GM18520 (cell line): ENCODE data around the gene CBX4.

ENCODE experiments used
- ATAC-seq: cut with Tn5 transposase; IDR thresholded peaks from one replicate; pipeline ENCODE4 v1.9.1; 2021; ENCODE audit not compliant: unreplicated experiment

CBX4 gene

DNA sequence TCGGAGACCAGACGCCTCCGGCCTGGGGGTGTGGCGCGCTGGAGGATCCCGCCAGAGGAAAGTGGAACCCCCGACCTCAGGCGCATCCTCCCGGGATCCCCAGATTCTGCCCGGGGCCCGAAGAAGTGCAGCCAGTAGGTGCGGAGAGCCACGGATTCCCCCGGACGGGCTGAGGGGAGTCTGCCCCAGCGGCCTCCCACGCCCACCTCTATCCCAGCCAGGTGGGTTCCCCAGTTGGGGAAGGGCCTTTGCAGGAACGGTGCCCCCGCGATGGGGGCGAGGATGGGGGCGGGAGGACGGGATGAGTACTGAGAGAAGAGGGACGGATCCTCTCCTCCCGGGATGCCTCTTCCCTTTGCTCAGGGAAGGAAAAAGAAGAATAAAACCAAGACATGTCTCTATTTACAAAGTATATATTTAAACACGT lies 47.5 kb downstream of the CBX4 start:
- no peak for ATAC-seq

DNA sequence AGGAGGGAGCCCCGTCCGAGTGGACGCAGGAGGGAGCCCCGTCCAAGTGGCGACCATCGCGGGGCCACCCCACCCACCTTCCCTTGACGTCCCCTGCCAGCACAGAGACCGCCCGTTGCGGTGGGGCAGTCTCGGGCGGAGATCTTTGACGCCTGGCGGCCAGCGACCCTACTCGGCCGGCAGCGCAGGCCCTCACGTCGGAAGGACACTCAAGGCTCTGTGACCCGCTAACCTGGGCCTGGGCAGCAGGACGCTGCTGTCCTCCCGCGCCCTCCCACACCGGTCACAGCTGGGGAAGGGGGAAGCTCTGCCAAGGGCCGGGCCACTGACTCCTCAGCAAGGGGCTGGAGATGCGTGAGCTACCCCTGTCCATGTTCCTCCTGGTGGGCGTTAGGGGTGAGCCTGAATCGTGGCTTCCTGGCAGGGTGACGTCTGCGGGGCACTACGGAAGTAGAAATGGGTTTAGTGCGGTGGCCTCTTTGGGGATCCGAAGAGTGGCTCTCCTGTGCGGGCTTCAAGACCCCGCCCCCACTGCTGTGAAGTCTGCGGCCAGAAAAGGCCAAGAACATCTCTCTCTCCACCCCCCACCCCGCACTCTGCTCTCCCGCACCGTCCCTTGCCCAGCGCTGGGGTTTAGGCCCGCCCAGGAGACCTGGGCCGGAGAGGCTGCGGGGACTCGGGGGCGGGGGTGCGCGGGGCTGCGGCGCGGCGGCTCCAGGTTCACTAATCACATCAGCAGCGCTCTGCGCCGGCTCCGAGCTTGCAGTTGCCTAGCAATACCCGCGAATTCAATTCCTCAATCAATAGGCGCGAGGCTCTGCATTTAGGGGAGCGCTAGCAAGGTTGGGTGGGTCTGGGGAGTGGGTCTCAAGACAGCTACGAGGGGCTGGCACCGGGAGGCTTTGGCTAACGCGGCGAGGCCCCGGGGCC lies 48.2 kb downstream of the CBX4 start:
- no peak for ATAC-seq

DNA sequence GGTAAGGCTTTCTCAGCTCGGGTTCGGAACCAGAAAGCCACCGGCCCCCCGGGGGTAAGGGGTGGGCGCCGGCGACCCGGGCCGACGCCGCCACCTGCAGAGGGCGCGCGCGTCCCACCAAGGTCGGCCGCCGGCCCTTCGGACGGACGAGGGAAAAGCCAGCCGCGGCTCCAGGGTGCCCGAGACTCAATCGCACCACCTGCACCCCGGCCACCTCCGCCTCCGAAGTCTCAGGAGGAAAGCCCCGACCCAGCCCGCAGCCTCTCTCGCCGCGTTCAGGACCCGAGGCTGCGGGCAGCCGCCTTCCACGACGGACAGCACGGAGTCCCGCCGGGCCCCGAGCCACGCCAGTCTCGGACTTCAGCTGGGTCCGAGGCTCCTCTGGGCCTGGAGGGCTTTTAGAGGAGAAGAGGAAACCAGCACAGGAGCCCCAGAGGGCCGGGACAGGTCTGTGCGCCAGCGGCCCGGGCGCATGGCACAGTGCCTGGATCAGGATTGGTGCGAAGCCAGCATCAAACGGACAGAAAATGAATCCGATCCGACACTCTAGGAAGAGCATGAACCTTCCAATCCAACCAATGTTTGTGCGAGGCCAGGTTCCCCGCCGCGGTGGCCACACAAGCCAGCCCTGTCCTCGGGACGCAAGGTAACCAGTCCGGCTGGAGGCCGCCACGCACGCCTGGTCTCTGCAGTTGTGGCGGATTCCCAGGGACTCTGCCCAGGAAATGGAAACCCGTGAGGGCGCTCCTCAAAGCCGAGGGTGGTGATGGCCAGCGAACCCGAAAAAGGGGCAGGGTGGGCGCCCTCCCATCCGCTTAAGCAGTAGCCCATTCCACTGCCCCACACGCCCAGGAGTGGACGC lies 49.1 kb downstream of the CBX4 start:
- ATAC-seq = no peak

DNA sequence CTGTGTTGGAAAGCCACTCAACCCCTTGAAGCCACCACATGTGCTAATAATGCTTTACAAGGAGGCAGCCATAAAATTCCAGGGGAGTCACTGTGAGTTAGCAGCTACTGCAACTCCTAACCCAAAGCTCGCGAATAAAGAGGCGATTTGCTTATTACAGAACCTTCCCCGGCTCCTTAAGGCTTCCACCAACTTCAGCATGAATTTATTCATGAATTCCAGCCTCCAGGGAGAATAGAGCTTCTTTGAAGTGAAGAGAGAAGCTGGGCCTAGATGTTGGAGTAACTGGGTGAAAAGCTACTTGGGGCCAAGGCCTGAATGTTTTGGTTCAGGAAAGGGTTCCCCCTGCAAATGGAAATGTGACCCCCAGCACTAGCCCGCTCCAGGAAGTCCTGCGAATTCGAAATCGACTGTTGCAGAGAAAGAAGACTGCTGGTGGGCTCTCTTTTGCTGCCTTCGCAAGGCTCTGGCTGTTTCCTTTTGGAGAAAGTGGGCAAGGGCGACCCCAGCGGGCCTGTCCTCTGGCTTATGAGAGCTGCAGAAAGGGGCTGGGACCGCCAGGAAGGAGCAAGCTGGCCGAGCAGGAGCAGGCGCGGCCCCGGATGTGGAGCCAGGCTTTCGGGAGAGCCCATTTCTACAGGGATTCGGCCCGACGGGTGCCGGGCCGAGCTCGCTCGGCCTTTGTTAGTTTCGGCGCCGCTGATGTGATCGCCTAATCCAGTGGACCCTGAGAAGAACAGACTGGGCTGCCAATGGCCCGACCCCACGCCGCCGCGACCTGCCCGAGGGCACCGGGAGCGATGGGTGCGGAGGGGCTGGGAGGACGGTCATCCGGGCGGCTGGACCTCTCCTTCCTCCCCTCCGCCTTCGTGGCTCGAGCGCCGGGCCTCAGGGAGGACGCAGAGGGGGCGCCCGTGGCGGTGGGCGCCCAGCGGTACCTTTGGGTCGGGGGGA lies 50.0 kb downstream of the CBX4 start:
- ATAC-seq = no peak

DNA sequence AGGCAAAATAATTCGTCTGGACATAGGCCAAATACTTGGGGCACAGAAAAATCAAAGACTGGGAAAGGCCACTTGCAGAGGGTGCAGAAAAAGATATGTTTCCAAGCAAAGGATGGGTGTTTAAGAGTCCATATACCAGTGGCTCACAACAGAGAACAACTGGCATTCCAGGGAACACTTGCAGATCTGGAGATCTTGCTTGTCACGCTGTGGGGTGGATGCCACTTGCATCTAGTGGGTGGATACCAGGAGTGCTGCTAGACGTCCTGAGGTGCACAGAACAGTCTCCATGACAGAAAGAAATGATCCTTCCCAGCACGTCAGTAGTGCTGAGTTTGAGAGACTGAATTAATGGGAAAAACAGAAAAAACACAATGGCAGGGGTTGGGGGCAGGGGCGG lies 50.8 kb downstream of the CBX4 start:
- ATAC-seq = no peak

DNA sequence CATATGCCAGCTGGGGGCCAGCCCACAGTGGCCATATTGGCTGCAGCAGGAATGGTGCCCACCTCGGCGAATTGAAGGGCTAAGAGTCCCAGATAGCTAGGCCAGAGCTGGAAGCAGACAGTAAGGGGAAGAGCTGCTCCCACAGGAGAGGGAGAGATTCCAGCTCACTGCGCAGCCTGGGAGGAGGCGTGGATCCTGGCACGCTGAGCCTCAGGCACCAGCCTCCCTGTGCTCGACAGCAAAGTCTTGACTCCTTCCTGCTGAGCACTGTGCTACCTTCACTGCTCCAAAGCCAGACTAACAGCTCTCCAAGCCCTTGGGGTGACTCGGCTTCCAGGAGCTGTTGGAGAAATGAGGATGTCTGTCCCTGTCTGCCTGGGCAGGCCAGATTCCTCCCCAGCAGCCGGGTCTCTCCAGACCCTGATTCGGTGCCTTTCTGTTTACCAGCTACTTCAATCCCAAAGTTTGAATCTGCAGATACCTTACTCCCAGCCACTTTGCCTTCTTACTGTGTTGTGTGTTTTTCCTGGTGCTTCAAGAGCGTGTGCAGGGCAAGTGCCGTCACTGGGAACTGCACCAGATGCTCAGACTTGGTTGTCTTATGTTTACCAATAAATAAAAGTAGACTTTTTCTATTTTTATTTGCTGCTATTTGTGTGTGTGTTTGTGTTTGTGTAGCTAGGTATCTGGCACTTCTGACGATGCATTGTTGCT lies 52.2 kb downstream of the CBX4 start:
- ATAC-seq = no peak

DNA sequence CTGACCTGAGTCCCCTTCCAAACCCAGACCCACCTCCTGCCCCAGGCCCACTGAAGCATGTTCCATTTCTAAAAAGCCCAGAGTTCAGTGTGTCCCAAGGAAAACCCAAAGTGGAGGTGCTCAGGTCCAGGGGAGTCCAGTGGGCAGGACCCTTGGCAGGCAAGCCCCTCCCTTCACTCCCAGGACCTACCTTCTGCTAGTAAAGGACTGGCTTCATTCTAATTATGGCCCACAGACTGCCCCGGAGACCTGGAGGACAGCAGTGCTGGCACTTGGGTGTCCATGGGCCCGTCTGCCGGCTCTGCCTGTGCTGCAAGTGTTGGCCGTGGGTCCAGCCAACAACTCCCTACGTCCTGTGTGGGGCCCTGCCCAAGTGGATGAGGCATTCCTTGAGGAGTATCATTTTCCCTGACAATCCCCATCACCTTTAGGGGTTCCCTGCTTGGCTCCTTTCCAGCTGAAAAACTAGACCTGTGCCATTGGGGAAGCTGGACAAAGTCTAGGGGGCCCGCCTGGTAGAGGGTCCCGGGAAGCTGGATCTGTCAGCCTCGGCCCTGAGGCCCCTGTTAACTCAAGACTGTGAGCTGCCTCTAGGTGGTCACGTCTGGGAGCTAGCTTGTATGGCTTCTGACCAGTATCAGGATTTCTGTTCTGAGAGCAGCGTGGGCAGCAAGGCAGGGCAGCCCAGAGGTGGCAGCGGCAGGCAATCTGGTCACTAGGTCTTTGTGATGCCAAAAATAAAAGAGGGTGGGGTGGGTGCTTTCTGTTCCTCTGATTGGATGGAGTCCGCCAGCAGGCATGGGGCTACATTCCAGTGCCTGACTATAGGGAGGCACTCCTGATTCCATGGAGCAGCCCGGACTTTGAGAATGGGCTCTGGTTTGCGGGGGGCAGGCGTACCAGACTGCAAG lies 53.1 kb downstream of the CBX4 start:
- ATAC-seq = no peak

DNA sequence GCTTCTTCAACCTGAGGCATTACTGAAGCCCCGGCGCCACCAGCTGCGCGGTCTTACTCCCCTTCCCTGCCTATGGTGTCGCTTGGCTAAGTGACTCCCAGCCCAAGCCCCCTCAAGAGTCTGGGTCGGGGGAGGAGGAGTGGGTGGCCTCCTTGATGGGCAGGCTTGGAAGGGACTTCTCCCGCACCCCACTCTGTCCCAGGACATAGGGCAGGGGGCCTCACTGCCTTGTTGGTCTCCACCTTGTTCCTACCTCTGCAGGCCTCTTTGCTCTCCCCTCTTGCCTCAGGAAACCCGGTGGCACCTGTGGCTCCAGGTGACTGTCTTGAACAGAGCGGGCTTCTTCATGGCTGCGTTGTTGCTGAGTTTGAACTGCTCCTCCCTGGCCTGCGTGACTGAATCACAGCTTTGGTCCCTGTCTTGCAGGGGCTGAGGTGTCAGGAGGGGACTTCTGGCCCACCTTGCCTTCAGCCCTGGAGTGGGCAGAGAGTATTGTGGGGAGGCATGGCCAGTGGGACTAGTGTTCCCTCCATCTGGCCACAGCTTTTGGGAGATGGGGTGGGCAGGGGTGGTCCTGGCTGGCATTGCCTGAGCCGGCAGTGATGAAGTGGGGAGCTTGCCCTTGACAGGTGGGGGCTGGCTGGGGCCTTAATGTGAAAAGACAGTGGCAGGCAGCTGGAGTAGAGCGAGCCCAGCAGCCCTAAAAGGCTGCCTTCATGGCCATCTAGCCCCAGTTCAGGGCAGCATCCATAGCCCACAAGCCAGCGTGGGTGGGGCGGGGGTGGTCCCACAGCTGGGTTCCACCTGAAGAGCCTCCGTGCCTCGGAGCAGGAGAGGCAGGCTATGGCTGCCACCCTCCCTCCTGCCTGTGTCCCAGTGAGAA lies 54.0 kb downstream of the CBX4 start:
- ATAC-seq = no peak

DNA sequence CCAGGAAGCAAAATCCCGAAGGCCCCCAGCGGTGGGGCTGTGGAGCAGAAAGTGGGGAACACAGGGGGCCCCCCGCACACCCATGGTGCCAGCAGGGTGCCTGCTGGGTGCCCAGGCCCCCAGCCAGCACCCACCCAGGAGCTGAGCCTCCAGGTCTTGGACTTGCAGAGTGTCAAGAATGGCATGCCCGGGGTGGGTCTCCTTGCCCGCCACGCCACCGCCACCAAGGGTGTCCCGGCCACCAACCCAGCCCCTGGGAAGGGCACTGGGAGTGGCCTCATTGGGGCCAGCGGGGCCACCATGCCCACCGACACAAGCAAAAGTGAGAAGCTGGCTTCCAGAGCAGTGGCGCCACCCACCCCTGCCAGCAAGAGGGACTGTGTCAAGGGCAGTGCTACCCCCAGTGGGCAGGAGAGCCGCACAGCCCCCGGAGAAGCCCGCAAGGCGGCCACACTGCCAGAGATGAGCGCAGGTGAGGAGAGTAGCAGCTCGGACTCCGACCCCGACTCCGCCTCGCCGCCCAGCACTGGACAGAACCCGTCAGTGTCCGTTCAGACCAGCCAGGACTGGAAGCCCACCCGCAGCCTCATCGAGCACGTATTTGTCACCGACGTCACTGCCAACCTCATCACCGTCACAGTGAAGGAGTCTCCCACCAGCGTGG lies 54.8 kb downstream of the CBX4 start:
- no peak for ATAC-seq

DNA sequence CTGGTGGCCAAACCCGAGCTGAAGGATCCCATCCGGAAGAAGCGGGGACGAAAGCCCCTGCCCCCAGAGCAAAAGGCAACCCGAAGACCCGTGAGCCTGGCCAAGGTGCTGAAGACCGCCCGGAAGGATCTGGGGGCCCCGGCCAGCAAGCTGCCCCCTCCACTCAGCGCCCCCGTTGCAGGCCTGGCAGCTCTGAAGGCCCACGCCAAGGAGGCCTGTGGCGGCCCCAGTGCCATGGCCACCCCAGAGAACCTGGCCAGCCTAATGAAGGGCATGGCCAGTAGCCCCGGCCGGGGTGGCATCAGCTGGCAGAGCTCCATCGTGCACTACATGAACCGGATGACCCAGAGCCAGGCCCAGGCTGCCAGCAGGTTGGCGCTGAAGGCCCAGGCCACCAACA lies 55.3 kb downstream of the CBX4 start:
- no peak for ATAC-seq
